22Rv1 (cell line): ENCODE results near the gene SMO.

Experiments used
- ZFX ChIP-seq: fragments of 450-650 bp; IDR thresholded peaks from 2 replicates; pipeline ENCODE4 v1.6.1; 2017; ENCODE audit warnings: antibody characterized with exemption, borderline replicate concordance
- TF ChIP-seq, protein P1 (sequence below): fragments of 450-650 bp; IDR thresholded peaks from 2 replicates; pipeline ENCODE4 v1.5.1; 2017; ENCODE audit warnings: mild to moderate bottlenecking

DNA sequence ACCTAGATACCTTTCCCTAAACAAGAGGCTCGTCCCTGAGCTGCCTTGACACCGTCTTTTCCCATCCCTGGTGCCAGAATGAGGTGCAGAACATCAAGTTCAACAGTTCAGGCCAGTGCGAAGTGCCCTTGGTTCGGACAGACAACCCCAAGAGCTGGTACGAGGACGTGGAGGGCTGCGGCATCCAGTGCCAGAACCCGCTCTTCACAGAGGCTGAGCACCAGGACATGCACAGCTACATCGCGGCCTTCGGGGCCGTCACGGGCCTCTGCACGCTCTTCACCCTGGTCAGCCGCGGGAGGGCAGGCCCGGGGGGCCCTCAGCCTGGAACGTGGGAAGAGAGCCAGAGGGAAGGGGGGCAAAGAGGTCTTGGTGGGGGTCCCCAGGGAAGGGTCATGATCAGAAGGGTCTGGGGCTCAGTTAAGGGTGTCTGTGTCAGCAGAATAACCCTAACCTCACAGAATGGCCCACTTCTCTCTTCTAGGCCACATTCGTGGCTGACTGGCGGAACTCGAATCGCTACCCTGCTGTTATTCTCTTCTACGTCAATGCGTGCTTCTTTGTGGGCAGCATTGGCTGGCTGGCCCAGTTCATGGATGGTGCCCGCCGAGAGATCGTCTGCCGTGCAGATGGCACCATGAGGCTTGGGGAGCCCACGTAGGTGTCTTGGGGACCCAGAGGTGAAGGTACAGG is 16.8 kb downstream of the SMO start:
- TF ChIP-seq, protein P1, sequence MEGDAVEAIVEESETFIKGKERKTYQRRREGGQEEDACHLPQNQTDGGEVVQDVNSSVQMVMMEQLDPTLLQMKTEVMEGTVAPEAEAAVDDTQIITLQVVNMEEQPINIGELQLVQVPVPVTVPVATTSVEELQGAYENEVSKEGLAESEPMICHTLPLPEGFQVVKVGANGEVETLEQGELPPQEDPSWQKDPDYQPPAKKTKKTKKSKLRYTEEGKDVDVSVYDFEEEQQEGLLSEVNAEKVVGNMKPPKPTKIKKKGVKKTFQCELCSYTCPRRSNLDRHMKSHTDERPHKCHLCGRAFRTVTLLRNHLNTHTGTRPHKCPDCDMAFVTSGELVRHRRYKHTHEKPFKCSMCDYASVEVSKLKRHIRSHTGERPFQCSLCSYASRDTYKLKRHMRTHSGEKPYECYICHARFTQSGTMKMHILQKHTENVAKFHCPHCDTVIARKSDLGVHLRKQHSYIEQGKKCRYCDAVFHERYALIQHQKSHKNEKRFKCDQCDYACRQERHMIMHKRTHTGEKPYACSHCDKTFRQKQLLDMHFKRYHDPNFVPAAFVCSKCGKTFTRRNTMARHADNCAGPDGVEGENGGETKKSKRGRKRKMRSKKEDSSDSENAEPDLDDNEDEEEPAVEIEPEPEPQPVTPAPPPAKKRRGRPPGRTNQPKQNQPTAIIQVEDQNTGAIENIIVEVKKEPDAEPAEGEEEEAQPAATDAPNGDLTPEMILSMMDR = no peak
- TF ChIP-seq ZFX = no peak
